C4-2B (cell line): ENCODE results near the gene BRINP1.

Experiments used
- ZFX ChIP-seq: fragments of 450-650 bp; IDR thresholded peaks from 2 replicates; pipeline ENCODE4 v1.6.1; 2017
- TF ChIP-seq, protein P1 (sequence below): fragments of 450-650 bp; conservative IDR thresholded peaks from 2 replicates; pipeline ENCODE4 v1.5.1; 2017; ENCODE audit warnings: mild to moderate bottlenecking

DNA sequence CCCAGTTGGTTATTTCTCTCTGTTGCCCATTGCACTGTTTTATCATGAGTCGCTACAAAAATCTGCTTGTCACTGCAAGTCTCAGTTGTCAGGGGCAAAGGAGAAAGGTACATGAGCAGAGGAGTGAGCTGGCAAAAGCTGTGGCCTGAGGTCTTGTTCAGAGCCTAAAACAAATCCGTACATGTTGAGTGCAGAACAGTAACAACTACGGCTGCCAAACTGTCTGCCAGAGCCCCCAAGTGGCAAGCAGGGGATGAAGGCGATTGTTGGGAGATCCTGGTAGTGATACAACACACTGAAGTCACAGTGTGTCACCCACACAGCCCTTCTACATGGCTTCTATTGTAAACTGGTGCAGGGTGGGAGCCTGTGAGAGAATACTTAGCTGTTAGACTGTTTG lies 50.9 kb downstream of the BRINP1 start:
- TF ChIP-seq, protein P1, sequence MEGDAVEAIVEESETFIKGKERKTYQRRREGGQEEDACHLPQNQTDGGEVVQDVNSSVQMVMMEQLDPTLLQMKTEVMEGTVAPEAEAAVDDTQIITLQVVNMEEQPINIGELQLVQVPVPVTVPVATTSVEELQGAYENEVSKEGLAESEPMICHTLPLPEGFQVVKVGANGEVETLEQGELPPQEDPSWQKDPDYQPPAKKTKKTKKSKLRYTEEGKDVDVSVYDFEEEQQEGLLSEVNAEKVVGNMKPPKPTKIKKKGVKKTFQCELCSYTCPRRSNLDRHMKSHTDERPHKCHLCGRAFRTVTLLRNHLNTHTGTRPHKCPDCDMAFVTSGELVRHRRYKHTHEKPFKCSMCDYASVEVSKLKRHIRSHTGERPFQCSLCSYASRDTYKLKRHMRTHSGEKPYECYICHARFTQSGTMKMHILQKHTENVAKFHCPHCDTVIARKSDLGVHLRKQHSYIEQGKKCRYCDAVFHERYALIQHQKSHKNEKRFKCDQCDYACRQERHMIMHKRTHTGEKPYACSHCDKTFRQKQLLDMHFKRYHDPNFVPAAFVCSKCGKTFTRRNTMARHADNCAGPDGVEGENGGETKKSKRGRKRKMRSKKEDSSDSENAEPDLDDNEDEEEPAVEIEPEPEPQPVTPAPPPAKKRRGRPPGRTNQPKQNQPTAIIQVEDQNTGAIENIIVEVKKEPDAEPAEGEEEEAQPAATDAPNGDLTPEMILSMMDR: no peak
- no peak for TF ChIP-seq ZFX
